Loucy (cell line): ENCODE measurements around the gene COL5A1.
"Not testable (repeated sequence)": the region's sequence is repeated elsewhere in the genome, so short reads cannot be mapped to it uniquely, and the experiment has no call there.

Source experiments
- H2AFZ ChIP-seq: fragments of 200-600 bp; sonication (generic); 2 replicates; pipeline ENCODE4 v1.6.0; 2016; ENCODE audit warnings: antibody characterized with exemption, mild to moderate bottlenecking, low read length, moderate library complexity
- H3F3A ChIP-seq: fragments of 200-600 bp; 2 replicates; pipeline ENCODE4 v1.6.0; 2016; ENCODE audit warnings: antibody characterized with exemption, low read depth, mild to moderate bottlenecking
- H3K27me3 ChIP-seq: fragments of 200-600 bp; sonication (generic); 2 replicates; pipeline ENCODE4 v1.6.1; 2014; ENCODE audit warnings: low read length, mild to moderate bottlenecking; ENCODE audit not compliant: insufficient read depth, poor library complexity, severe bottlenecking
- H3K36me3 ChIP-seq: fragments of 200-600 bp; sonication (generic); 2 replicates; pipeline ENCODE4 v1.6.1; 2016; ENCODE audit warnings: low read length; ENCODE audit not compliant: insufficient read depth
- H3K4me1 ChIP-seq: fragments of 200-600 bp; sonication (generic); 2 replicates; pipeline ENCODE4 v1.5.1; 2014; ENCODE audit warnings: low read length, mild to moderate bottlenecking; ENCODE audit not compliant: insufficient read depth, poor library complexity, severe bottlenecking
- H3K4me2 ChIP-seq: fragments of 200-600 bp; sonication (generic); 2 replicates; pipeline ENCODE4 v1.6.0; 2014; ENCODE audit warnings: antibody characterized with exemption, low read length, low read depth, mild to moderate bottlenecking; ENCODE audit not compliant: poor library complexity, severe bottlenecking
- H3K4me3 ChIP-seq: fragments of 200-600 bp; sonication (generic); 2 replicates; pipeline ENCODE4 v1.5.1; 2014; ENCODE audit warnings: low read length, mild to moderate bottlenecking, mixed read lengths; ENCODE audit not compliant: poor library complexity, severe bottlenecking
- H3K79me2 ChIP-seq: fragments of 200-600 bp; sonication (generic); 2 replicates; pipeline ENCODE4 v1.6.1; 2014; ENCODE audit warnings: low read length; ENCODE audit not compliant: insufficient read depth
- H3K9ac ChIP-seq: fragments of 200-600 bp; sonication (generic); 2 replicates; pipeline ENCODE4 v1.6.0; 2014; ENCODE audit warnings: mild to moderate bottlenecking, low read depth, low read length, moderate library complexity; ENCODE audit not compliant: poor library complexity, severe bottlenecking
- H3K9me2 ChIP-seq: fragments of 200-600 bp; sonication (generic); replicated peaks from 2 replicates; pipeline ENCODE4 v1.6.1; 2016; ENCODE audit warnings: low read depth, low read length, mixed read lengths
- H3K9me3 ChIP-seq: fragments of 200-600 bp; sonication (generic); 2 replicates; pipeline ENCODE4 v1.6.1; 2014; ENCODE audit warnings: mild to moderate bottlenecking, antibody characterized with exemption, low read length, low read depth; ENCODE audit not compliant: insufficient read depth
- H4K20me1 ChIP-seq: fragments of 200-600 bp; sonication (generic); 2 replicates; pipeline ENCODE4 v1.6.0; 2014; ENCODE audit warnings: antibody characterized with exemption, low read length, mild to moderate bottlenecking; ENCODE audit not compliant: insufficient read depth, poor library complexity, severe bottlenecking
- CTCF ChIP-seq: fragments of 200-600 bp; sonication (generic); conservative IDR thresholded peaks from 2 replicates; pipeline ENCODE4 v1.5.1; 2014; ENCODE audit warnings: mild to moderate bottlenecking, antibody characterized with exemption, low read length
- EZH2phosphoT487 ChIP-seq: fragments of 200-600 bp; IDR thresholded peaks from 2 replicates; pipeline ENCODE4 v1.6.1; 2018; ENCODE audit warnings: antibody characterized with exemption, mild to moderate bottlenecking, moderate library complexity, borderline replicate concordance

Gene COL5A1

GRCh38 chr9:134682651-134683364 lies 41.2 kb downstream of the COL5A1 start:
- Histone ChIP-seq H4K20me1 (no peaks in the 10 kb centered on the region), H3K9me2 (no peaks in the 10 kb centered on the region), H3F3A (no peaks in the 10 kb centered on the region), H3K9me3 (no peaks in the 10 kb centered on the region), H3K4me1 (no peaks in the 10 kb centered on the region), H3K4me3 (no peak overlapping the region), H3K4me2 (no peak overlapping the region), H3K36me3 (no peaks in the 10 kb centered on the region), H3K9ac (no peak overlapping the region), H3K79me2 (no peaks in the 10 kb centered on the region), H2AFZ (no peak overlapping the region), H3K27me3 (no peaks in the 10 kb centered on the region)
- TF ChIP-seq EZH2phosphoT487 (no peak), CTCF (no peak)

DNA sequence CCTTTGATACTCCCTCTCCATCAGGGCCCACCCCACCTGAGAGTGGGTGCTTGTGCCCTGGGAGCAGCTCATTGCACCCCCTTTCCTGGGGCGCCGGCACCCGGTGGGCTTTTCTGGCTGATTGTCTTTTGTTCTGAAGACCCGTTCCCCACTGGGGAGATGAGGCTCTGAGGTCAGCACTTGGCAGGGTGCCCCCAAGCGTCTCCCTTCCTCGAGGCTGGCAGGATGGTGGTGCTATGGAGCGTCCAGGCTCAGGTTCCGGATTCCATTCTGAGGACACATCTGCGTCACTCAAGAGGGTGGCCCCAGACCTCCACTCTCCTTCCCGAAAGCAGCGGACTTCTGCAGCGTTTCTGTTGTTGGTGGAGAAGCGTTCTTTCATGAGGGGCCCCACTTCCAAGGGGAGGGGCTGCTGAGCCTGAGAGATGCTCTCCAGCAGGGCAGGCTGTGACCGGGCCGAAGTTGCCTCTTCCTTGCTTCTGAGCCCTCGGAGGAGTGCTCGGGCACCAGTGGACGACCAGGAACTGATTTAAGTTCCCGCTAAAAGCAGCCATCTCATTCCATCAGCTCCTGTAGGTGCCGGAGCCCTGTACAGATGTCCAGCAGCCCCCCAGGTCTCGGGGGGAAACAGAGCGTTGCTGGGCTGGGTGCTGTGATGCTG lies 42.2 kb downstream of the COL5A1 start:
- Histone ChIP-seq H2AFZ (no peak overlapping the region), H3K27me3 (no peaks in the 10 kb centered on the region), H3K36me3 (no peaks in the 10 kb centered on the region), H3K9me3 (no peaks in the 10 kb centered on the region), H3F3A (no peaks in the 10 kb centered on the region), H3K79me2 (no peaks in the 10 kb centered on the region), H3K9me2 (no peaks in the 10 kb centered on the region), H3K4me2 (no peak overlapping the region), H3K9ac (no peak overlapping the region), H3K4me3 (no peak overlapping the region), H3K4me1 (no peaks in the 10 kb centered on the region), H4K20me1 (no peaks in the 10 kb centered on the region)
- TF ChIP-seq CTCF (no peak), EZH2phosphoT487 (no peak)

GRCh38 chr9:134684375-134684723 lies 42.7 kb downstream of the COL5A1 start:
- H3K27me3 ChIP-seq, result no peaks in the 10 kb centered on the region
- H3K79me2 ChIP-seq, result no peaks in the 10 kb centered on the region

DNA sequence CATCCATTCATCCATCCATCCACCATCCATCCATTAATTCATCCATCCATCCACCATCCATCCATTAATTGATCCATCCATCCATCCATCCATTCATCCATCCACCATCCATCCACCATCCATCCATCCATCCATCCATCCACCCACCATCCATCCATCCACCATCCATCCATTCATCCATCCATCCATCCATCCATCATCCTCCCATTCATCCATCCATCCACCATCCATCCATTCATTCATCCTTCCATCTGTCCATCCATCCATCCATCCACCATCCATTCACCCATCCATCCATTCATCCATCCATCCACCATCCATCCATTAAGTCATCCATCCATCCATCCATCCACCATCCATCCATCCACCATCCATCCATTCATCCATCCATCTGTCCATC lies 43.3 kb downstream of the COL5A1 start:
- H3K9me3 ChIP-seq, H2AFZ ChIP-seq, H3K4me1 ChIP-seq, H3K9me2 ChIP-seq, H3K79me2 ChIP-seq, H3K36me3 ChIP-seq, H3K27me3 ChIP-seq, H3K4me2 ChIP-seq, H3K4me3 ChIP-seq, H3K9ac ChIP-seq, H3F3A ChIP-seq, H4K20me1 ChIP-seq: not testable (repeated sequence)

More at GRCh38 chr9:134684375-134684723, 42.7 kb downstream of the COL5A1 start:
- Histone ChIP-seq H3F3A (no peaks in the 10 kb centered on the region), H3K9me2 (no peaks in the 10 kb centered on the region), H4K20me1 (no peaks in the 10 kb centered on the region), H3K36me3 (no peaks in the 10 kb centered on the region), H3K4me1 (no peaks in the 10 kb centered on the region), H3K4me3 (no peak overlapping the region), H2AFZ (no peak overlapping the region), H3K4me2 (no peak overlapping the region), H3K9me3 (no peaks in the 10 kb centered on the region), H3K9ac (no peak overlapping the region)
- no peak for TF ChIP-seq CTCF
- no peak for TF ChIP-seq EZH2phosphoT487
